GM23248 (cell line): Measurements from ENCODE around the gene SMC5.

Source experiments
- EZH2 ChIP-seq: fragments of 200-600 bp; sonication (generic); IDR thresholded peaks from 2 replicates; pipeline ENCODE4 v1.6.1; 2018; ENCODE audit warnings: antibody characterized with exemption, mild to moderate bottlenecking; ENCODE audit not compliant: insufficient read depth, poor library complexity, severe bottlenecking
- EZH2phosphoT487 ChIP-seq: fragments of 200-600 bp; sonication (generic); IDR thresholded peaks from 2 replicates; pipeline ENCODE4 v1.6.1; 2018; ENCODE audit warnings: antibody characterized with exemption, moderate library complexity, mild to moderate bottlenecking, low read depth; ENCODE audit not compliant: insufficient read depth

GRCh38 chr9:70347046-70347445 lies 88.3 kb downstream of the SMC5 start:
- TF ChIP-seq EZH2: no peak
- no peak for TF ChIP-seq EZH2phosphoT487
